ENCODE measurements around the gene NTMT1.

NTMT1 gene

GRCh38 chr9:129640871-129641749, 15.1 kb downstream of the NTMT1 start:
- H3K4me1 ChIP-seq = no peaks in the 10 kb centered on the region
- no peaks in the 10 kb centered on the region for H3K36me3 ChIP-seq (ENCODE audit: control insufficient read depth, insufficient read depth, low read length)
- H3K9ac ChIP-seq = peak overlapping the region; percentile 19
- no peak overlapping the region for H2AFZ ChIP-seq
- peak overlapping the region; percentile 92 for H3K4me2 ChIP-seq (ENCODE audit: low read length)
- TF ChIP-seq, protein P1, sequence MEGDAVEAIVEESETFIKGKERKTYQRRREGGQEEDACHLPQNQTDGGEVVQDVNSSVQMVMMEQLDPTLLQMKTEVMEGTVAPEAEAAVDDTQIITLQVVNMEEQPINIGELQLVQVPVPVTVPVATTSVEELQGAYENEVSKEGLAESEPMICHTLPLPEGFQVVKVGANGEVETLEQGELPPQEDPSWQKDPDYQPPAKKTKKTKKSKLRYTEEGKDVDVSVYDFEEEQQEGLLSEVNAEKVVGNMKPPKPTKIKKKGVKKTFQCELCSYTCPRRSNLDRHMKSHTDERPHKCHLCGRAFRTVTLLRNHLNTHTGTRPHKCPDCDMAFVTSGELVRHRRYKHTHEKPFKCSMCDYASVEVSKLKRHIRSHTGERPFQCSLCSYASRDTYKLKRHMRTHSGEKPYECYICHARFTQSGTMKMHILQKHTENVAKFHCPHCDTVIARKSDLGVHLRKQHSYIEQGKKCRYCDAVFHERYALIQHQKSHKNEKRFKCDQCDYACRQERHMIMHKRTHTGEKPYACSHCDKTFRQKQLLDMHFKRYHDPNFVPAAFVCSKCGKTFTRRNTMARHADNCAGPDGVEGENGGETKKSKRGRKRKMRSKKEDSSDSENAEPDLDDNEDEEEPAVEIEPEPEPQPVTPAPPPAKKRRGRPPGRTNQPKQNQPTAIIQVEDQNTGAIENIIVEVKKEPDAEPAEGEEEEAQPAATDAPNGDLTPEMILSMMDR (IDR thresholded peaks at IDR 0.05) = no peak
- H3K79me2 ChIP-seq = peaks cover 6% of the 10 kb centered on the region
- no peak overlapping the region for H3K27ac ChIP-seq
- peak overlapping the region; percentile 92 for H3K4me3 ChIP-seq (ENCODE audit: low read depth, low read length)
- no peaks in the 10 kb centered on the region for H3K9me3 ChIP-seq (ENCODE audit: control insufficient read depth, low read length)
- no peaks in the 10 kb centered on the region for H3K27me3 ChIP-seq (ENCODE audit: control insufficient read depth, insufficient read depth, low read length)

GRCh38 chr9:129641750-129642585, 16.0 kb downstream of the NTMT1 start, which contains the start of gene ASB6:
Gene ASB6, minus strand, starts transcription at chr9:129642151. Its CDS starts 152 bp downstream, at chr9:129641999.
- Histone ChIP-seq H3K9me3 (ENCODE audit: control insufficient read depth, low read length) (no peaks in the 10 kb centered on the region), H3K4me3 (ENCODE audit: low read depth, low read length) (peak within 1 kb of the TSS; percentile 92), H3K4me2 (ENCODE audit: low read length) (peak within 1 kb of the TSS; percentile 92), H3K4me1 (no peaks in the 10 kb centered on the region), H3K9ac (peak within 1 kb of the TSS; percentile 19), H3K36me3 (ENCODE audit: control insufficient read depth, insufficient read depth, low read length) (no peaks in the 10 kb centered on the region), H3K27me3 (ENCODE audit: control insufficient read depth, insufficient read depth, low read length) (no peaks in the 10 kb centered on the region), H3K79me2 (peaks cover 6% of the 10 kb centered on the region), H3K27ac (peak within 1 kb of the TSS; percentile 76), H2AFZ (peak within 1 kb of the TSS; percentile 86)
- TF ChIP-seq, protein P1 (IDR thresholded peaks at IDR 0.05) = peak; percentile 94

GRCh38 chr9:129643706-129644105, 17.7 kb downstream of the NTMT1 start:
- Histone ChIP-seq H3K4me3 (ENCODE audit: low read depth, low read length) (no peak overlapping the region), H2AFZ (no peak overlapping the region), H3K36me3 (ENCODE audit: control insufficient read depth, insufficient read depth, low read length) (no peaks in the 10 kb centered on the region), H3K27ac (no peak overlapping the region), H3K27me3 (ENCODE audit: control insufficient read depth, insufficient read depth, low read length) (no peaks in the 10 kb centered on the region), H3K79me2 (peaks cover 6% of the 10 kb centered on the region), H3K4me1 (no peaks in the 10 kb centered on the region), H3K9ac (no peak overlapping the region), H3K4me2 (ENCODE audit: low read length) (no peak overlapping the region), H3K9me3 (ENCODE audit: control insufficient read depth, low read length) (no peaks in the 10 kb centered on the region)
- TF ChIP-seq, protein P1 (IDR thresholded peaks at IDR 0.05) = no peak

DNA sequence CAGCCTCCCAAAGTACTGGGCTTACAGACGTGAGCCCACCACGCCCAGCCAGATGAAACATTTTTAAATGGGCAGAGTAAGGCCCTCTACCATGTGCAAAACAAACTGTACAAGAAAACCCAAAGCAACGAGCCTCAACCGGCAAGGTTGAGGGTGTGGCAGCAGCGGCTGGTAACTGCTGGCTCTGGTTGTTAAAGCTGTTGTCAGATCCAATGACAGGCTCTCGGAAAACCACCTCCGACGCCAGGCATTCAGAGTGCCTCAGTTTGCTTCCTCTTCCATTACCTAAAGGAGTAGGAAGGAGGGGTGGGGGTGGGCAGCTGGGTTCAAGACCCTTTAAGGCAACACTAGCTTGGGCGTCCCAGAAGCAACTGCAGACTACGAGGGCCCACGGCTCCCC, 18.4 kb downstream of the NTMT1 start:
- no peak overlapping the region for H2AFZ ChIP-seq
- no peak overlapping the region for H3K27ac ChIP-seq
- peaks cover 6% of the 10 kb centered on the region for H3K79me2 ChIP-seq
- no peak overlapping the region for H3K9ac ChIP-seq
- TF ChIP-seq, protein P1 (IDR thresholded peaks at IDR 0.05) = no peak
- no peaks in the 10 kb centered on the region for H3K36me3 ChIP-seq (ENCODE audit: control insufficient read depth, insufficient read depth, low read length)
- H3K4me2 ChIP-seq (ENCODE audit: low read length) = no peak overlapping the region
- H3K27me3 ChIP-seq (ENCODE audit: control insufficient read depth, insufficient read depth, low read length) = no peaks in the 10 kb centered on the region
- no peaks in the 10 kb centered on the region for H3K9me3 ChIP-seq (ENCODE audit: control insufficient read depth, low read length)
- H3K4me3 ChIP-seq (ENCODE audit: low read depth, low read length) = no peak overlapping the region
- no peaks in the 10 kb centered on the region for H3K4me1 ChIP-seq
